ENCODE measurements around the gene CES1.
"Not testable (repeated sequence)": the region's sequence is repeated elsewhere in the genome, so short reads cannot be mapped to it uniquely, and the experiment has no call there.

CES1 gene

DNA sequence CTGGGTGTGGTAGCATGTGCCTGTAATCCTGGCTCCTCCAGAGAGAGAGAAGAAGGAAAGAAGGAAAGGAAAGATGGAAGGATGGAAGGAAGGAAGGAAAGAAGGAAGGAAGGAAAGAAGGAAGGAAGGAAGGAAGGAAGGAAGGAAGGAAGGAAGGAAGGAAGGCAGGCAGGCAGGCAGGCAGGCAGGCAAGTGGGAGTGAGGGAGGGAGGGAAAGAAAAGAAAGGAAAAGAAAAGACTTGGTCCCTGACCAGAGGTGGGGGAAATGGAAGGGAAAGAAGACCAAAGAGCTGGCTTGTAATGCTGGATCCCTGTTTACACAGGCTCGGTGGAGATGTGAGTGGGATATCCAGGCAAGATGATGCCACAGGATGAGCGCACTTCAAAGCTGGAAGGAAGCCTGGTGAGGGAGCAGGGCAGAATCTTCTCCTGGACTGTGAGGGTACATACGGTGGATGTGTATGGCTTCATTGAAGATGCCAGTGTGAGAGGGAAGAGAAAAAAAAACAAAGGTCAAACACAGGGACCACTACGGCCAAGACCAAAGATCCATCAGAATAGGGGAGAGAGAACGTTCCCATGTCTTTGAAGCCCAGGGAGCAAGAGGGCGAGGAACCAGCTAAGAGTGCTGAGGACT is 2.1 kb downstream of the CES1 start:
- DNase-seq (ENCODE audit: low read depth in 2 of 2), result no peak

DNA sequence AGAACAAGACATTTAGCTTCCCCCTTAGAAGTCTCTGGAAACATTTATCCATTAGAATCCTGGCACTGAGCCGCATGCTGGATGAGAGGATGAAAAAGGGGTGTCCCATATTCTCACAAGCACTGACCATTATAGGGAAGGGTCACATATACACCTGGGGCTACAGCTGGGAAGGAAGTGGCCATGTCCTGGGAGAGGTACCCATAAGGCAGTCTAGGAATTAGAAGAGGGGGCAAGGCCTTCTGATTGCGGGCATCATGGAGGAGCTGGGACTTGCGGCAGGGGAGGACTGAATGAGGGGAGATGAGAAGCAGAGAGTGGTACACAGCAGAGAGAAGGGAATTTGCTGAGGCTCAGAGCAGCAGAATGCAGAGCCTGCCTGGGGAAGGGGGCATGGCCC is 3.7 kb downstream of the CES1 start:
- DNase-seq (ENCODE audit: low read depth in 2 of 2), result not testable (repeated sequence)

DNA sequence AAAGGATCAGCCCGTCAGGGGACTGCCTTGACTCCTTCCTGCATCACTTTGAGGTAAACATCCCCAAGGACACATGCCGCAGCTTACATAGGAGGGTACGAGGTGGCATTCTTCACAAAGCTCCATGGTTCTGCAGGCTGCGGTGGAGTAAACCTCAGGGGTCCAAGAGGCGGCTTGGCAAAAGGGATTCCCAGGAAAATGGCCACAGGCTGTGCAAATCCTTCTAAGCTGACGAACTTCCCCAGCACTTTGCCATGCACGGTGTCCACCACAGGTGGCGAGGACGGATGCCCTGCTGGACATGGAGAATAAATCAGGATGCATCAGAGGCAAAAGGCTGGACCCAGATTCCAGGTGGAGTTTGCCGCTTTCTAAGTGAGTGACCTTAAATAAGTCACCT is 4.2 kb downstream of the CES1 start:
- no peak for DNase-seq (ENCODE audit: low read depth in 2 of 2)

- DNase-seq (ENCODE audit: low read depth in 2 of 2), result no peak
These were observed 7.7 kb downstream of the CES1 start for GRCh38 chr16:55825115-55825728.

DNA sequence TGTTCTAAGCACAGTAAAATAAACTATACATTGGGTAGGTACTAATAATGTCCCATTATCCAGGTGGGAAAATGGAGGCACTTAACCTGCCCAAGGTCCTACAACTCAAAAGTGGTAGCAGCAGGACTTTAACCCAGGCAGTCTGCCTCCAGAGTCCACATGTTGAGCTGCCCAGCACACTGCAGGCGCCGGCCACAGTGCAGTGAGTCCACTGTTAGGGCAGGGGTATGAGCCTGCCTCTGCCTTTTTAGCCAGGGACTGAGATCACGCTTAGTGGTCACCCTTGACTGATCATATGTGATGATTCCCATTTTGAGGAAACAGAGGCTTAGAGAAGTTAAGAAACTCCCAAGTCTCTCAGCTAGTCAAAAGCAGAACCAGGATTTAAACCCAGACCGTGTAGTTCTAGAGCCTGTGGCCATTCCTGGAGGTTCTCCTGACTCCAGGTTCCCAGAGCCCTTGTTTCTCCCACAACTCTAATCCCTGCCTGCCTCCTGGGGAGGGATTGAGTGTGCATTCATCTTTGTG is 8.4 kb downstream of the CES1 start:
- DNase-seq (ENCODE audit: low read depth in 2 of 2), result no peak

DNA sequence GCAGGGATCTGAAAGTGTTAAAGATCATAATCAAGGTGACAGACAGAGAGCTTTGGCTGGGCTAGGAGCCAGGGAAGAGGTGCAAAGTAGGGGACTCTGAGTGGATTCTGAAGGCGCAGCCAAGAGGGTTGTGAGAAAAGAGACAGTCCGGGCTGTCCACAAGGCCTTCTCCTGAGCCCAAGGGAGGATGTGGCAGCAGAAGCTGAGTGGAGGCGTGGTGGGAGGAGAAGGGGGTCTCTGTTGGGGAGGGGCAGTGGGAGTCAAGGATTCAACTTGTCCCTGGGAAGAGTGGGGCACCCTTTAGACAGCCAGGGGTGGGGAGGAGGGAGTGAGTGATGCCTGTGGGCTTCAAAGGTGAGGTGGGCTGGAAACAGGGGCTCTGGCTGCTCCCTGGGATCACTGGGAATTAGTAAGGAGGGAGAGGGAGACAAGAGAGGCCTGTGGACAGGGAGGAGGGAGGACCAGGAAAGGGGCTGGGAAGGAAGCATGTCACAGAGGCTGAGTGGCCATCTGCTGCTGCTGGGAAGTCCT is 10.6 kb downstream of the CES1 start:
- no peak for DNase-seq (ENCODE audit: low read depth in 2 of 2)

DNA sequence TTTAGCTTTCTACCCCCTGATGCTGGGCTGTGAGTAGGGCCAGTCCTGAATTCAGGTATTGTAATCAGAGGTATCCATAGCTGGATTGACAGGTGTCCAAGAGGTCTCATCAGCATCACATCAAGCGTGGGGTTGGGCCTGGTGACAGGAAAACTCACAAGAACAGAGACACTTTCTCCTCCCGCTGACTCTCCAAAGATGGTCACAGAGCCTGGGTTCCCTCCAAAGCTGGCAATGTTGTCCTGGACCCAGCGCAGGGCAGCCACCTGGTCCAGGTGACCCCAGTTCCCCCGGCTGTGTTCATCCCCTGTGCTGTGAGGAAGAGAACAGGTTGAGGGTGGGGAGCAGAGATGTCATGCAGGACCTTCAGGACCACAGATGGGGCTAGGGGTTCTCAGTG is 11.7 kb downstream of the CES1 start:
- DNase-seq (ENCODE audit: low read depth in 2 of 2), result no peak

- DNase-seq (ENCODE audit: low read depth in 2 of 2), result no peak
These were observed 12.3 kb downstream of the CES1 start for GRCh38 chr16:55820615-55821014.

- DNase-seq (ENCODE audit: low read depth in 2 of 2), result no peak
These were observed 15.5 kb downstream of the CES1 start for GRCh38 chr16:55817236-55817912.

- not testable (repeated sequence) for DNase-seq (ENCODE audit: low read depth in 2 of 2)
These were observed 16.7 kb downstream of the CES1 start for GRCh38 chr16:55816222-55816621.

GRCh38 chr16:55815320-55815719 is 17.6 kb downstream of the CES1 start:
- no peak for DNase-seq (ENCODE audit: low read depth in 2 of 2)

DNA sequence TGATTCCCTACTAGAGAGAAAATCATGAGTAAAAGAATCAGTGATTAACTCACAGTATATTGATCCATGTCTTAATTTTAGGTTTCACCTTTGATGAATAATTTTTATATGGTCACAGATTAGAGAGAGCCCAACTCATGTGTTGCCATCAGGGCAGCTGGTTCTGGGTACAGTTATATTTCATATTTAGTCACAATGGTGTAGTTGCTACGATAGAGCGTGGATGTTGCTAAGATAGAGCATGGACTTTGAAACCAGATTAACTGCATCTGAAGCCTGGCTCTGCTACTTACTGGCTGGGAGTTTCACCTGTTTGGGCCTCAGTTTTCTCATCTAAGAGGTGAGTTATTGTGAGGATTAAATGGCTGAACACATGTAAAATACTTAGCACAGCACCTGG is 18.7 kb downstream of the CES1 start:
- DNase-seq (ENCODE audit: low read depth in 2 of 2), result not testable (repeated sequence)

DNA sequence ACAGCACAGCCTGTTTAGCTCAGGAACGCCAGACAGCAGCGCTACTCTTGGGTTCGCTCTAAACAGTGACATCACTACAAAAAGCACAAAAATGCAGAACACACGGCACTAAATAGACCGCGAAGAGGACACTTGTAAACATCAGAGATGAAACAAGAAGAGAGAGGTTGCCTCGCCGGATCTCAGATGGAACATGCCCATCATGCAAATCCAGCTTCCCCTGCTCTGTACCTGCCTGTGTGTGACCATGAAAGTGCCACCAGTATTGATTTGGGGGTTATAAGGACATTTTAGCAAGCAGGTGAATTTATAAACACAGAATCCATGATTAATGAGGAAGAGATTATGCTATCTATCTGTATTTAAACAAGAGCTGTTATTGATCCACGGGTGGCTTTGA is 19.2 kb downstream of the CES1 start:
- DNase-seq (ENCODE audit: low read depth in 2 of 2), result not testable (repeated sequence)

GRCh38 chr16:55812951-55813350 is 19.9 kb downstream of the CES1 start:
- DNase-seq (ENCODE audit: low read depth in 2 of 2), result no peak

DNA sequence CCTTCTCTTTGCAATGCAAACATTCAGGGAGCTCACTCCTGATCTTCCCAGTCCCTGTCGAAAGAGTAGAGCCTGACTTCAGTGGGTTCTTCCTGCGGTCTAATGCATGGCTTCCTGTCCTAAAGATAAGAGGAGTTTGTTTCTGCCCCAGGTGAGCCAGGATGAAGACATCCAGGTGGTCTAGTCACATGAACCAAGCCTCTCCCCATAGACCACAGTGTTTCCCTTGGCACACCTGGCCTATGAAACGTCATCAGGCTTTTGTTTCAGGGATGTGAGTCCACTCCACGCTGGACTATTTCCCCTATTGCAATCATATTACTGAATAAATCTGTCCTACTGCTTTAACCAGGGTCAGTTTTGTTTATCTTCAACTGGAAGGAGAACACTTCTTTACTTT is 21.1 kb downstream of the CES1 start:
- DNase-seq (ENCODE audit: low read depth in 2 of 2), result no peak

DNA sequence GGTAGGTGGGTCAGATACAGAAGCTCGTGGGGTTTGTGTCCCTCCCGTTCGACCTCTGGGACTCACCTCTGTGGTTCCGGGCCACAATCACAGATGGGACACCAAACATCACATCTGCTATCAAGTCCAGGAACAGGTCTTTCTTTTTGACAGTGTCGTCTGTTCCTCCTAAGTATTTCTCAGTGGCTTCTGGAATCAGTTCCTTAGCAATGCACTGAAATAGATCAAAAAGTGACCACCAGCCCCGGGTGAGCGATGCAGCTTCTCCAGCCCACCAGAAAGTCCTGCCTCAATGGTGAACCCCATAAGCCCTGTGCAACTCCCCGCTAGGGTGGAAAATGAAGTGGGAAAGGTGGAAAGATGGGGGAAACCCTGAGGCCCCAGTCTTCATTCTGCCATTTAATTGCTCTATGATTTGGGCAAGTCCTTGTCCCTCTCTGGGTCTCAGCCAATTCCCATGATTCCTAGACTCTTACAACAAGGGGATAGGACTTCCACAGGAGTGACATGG is 22.4 kb downstream of the CES1 start:
- no peak for DNase-seq (ENCODE audit: low read depth in 2 of 2)

GRCh38 chr16:55809851-55810250 is 23.0 kb downstream of the CES1 start:
- no peak for DNase-seq (ENCODE audit: low read depth in 2 of 2)

GRCh38 chr16:55809386-55809785 is 23.5 kb downstream of the CES1 start:
- no peak for DNase-seq (ENCODE audit: low read depth in 2 of 2)

DNA sequence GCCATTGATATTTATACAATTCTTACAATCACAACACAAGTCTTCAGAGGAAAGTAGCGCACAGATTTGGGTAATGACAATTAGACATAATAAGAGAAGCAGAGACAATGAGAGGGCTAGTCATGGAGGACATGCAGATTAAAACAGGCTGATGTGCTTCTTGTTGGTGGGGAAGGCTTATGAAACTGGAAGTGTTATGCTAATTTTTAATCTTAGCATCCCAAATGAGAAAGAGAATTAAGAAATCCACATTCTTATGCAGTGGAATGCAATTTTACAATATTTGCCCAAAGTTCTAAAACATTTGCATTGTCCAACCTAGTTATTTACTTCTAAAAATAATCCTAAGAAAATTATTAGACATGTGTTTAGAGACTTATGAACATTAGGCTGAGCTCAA is 24.6 kb downstream of the CES1 start:
- DNase-seq (ENCODE audit: low read depth in 2 of 2), result not testable (repeated sequence)

DNA sequence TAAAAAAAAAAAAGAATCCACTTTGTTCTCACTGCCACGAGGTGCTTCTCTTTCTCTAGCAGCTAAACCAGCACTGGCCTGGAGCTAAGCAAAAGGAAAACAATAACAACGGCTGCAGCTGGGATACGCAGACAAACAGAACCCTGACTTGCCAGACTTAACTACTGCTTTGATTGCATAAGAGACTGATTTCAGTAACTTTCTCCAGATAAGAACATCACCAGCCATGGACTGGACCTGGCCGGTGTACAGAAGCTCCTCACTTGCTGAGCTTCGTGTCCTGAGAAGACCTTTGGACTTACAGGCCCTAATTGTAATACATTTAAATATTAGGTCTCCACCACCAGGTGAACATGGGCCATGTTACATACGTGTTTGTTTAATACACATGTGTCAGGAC is 27.8 kb downstream of the CES1 start:
- DNase-seq (ENCODE audit: low read depth in 2 of 2), result not testable (repeated sequence)

DNA sequence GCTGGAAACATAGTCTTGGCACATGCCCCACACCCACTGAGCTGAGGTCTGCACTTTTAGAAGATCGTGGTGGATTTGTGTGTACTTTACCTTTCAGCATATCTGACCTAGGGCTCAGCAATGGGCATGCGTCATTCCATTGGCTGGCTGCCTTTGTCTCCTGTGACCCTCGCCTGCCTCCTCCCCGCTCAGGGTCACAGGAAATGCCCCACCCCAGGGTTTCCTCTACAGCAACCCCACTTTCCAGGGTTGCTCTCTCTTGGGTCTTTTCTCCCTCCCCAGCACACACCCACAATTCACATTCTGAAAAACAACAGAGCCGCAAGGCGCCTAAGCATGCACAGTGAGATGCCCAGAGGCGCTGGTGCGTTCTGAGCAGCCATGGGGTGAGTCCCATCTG is 29.2 kb downstream of the CES1 start:
- not testable (repeated sequence) for DNase-seq (ENCODE audit: low read depth in 2 of 2)

DNA sequence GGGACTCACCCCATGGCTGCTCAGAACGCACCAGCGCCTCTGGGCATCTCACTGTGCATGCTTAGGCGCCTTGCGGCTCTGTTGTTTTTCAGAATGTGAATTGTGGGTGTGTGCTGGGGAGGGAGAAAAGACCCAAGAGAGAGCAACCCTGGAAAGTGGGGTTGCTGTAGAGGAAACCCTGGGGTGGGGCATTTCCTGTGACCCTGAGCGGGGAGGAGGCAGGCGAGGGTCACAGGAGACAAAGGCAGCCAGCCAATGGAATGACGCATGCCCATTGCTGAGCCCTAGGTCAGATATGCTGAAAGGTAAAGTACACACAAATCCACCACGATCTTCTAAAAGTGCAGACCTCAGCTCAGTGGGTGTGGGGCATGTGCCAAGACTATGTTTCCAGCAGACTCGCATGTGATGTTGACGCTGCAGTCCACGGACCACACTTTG is 39.9 kb downstream of the CES1 start:
- DNase-seq (ENCODE audit: low read depth in 2 of 2), result not testable (repeated sequence)
